Natural killer cell treated with Interleukin-12 subunit alpha and Interleukin-12 subunit beta and Interleukin-15 and Interleukin-18, amount 100 ng/mL, for 72 hours (primary cell): Measurements from ENCODE around the gene GPR3. TPM values are rescaled to one million over a fixed set of nuclear protein-coding genes. Genes with fewer than 3 reads are reported as not detected.

Experiments
- ATAC-seq, 2 donors: fragments of 150-1000 bp; cut with Tn5 transposase in 1 of 2; sonication (Bioruptor Pico), chemical (Tn5 transposase) in 1 of 2; 2 replicates each; pipeline ENCODE4 v1.10.0; 2021
- DNase-seq: peaks from one replicate; pipeline ENCODE4 v3.0.0; 2022; ENCODE audit warnings: low spot score
- H3K27ac Mint-ChIP-seq, 2 donors: 1 replicate in 1 of 2; 2 replicates in 1 of 2; pipeline ENCODE4 v1.8.0; 2022; ENCODE audit warnings: mixed read lengths in 2 of 2, mild to moderate bottlenecking in 1 of 2, moderate library complexity in 1 of 2
- H3K27me3 Mint-ChIP-seq, 2 donors: 1 replicate in 1 of 2; 2 replicates in 1 of 2; pipeline ENCODE4 v1.8.0; 2022; ENCODE audit warnings: mixed read lengths in 2 of 2
- H3K36me3 Mint-ChIP-seq: one replicate; pipeline ENCODE4 v1.8.0; 2022; ENCODE audit warnings: mixed read lengths
- H3K4me1 Mint-ChIP-seq, 2 donors: 1 replicate in 1 of 2; 2 replicates in 1 of 2; pipeline ENCODE4 v1.8.0; 2022; ENCODE audit warnings: low read depth in 2 of 2, mixed read lengths in 2 of 2, mild to moderate bottlenecking in 1 of 2
- H3K4me3 Mint-ChIP-seq: one replicate; pipeline ENCODE4 v1.8.0; 2022; ENCODE audit warnings: mixed read lengths
- H3K9me3 Mint-ChIP-seq: 2 replicates; pipeline ENCODE4 v1.8.0; 2022; ENCODE audit warnings: mixed read lengths
- total RNA-seq, 2 donors: library from RNA; stranded (reverse); gene quantifications; one replicate each; pipeline ENCODE4 v1.2.3, GENCODE V29; 2022

Gene GPR3
- total RNA-seq, 2 donors from 2014 or later, result 0.64 to 1.1 TPM

GRCh38 chr1:27353629-27354028 is 38.8 kb upstream of the GPR3 start:
- no peaks in the 10 kb centered on the region for H3K36me3 Mint-ChIP-seq
- DNase-seq (no peak), ATAC-seq (no peak)
- H3K27ac Mint-ChIP-seq, result peak overlapping the region in 1 of 2 donors; percentile 39
- no peaks in the 10 kb centered on the region for H3K27me3 Mint-ChIP-seq
- peaks cover 11 to 14% of the 10 kb centered on the region in 2 donors for H3K4me1 Mint-ChIP-seq
- no peak overlapping the region for H3K4me3 Mint-ChIP-seq
- H3K9me3 Mint-ChIP-seq, result no peaks in the 10 kb centered on the region

- H3K27ac Mint-ChIP-seq, result peak overlapping the region; percentile 67 to 80
- DNase-seq (no peak), ATAC-seq (no peak)
- H3K9me3 Mint-ChIP-seq, result no peaks in the 10 kb centered on the region
- no peaks in the 10 kb centered on the region for H3K27me3 Mint-ChIP-seq
- H3K36me3 Mint-ChIP-seq, result no peaks in the 10 kb centered on the region
- H3K4me3 Mint-ChIP-seq, result peak overlapping the region; percentile 66
- H3K4me1 Mint-ChIP-seq, result peaks cover 29 to 30% of the 10 kb centered on the region in 2 donors
These were observed 36.7 kb upstream of the GPR3 start for GRCh38 chr1:27355683-27356082.

- ATAC-seq (no peak), DNase-seq (no peak)
- Mint-ChIP-seq H3K4me1 (peaks cover 29 to 30% of the 10 kb centered on the region in 2 donors), H3K9me3 (no peaks in the 10 kb centered on the region), H3K27ac (peak overlapping the region; percentile 67 to 80), H3K27me3 (no peaks in the 10 kb centered on the region), H3K4me3 (peak overlapping the region; percentile 66), H3K36me3 (no peaks in the 10 kb centered on the region)
These were observed 36.2 kb upstream of the GPR3 start for GRCh38 chr1:27356277-27356618.

GRCh38 chr1:27356619-27357280 is 35.7 kb upstream of the GPR3 start:
- peak overlapping the region; percentile 67 to 80 for H3K27ac Mint-ChIP-seq
- DNase-seq (peak; percentile 82), ATAC-seq (peak; percentile 72 to 87)
- no peaks in the 10 kb centered on the region for H3K36me3 Mint-ChIP-seq
- H3K4me3 Mint-ChIP-seq, result peak overlapping the region; percentile 66
- no peaks in the 10 kb centered on the region for H3K9me3 Mint-ChIP-seq
- H3K27me3 Mint-ChIP-seq, result no peaks in the 10 kb centered on the region
- H3K4me1 Mint-ChIP-seq, result peaks cover 29 to 30% of the 10 kb centered on the region in 2 donors

- Mint-ChIP-seq H3K9me3 (no peaks in the 10 kb centered on the region), H3K4me1 (peaks cover 29 to 30% of the 10 kb centered on the region in 2 donors), H3K27me3 (no peaks in the 10 kb centered on the region), H3K4me3 (peak overlapping the region; percentile 66), H3K36me3 (no peaks in the 10 kb centered on the region), H3K27ac (peak overlapping the region; percentile 67 to 80)
- ATAC-seq, result peak; percentile 72 to 75
- peak; percentile 79 for DNase-seq
These were observed 35.0 kb upstream of the GPR3 start for GRCh38 chr1:27357281-27358037.

GRCh38 chr1:27358038-27358927 is 34.1 kb upstream of the GPR3 start:
- no peak for DNase-seq
- peaks cover 29 to 30% of the 10 kb centered on the region in 2 donors for H3K4me1 Mint-ChIP-seq
- no peaks in the 10 kb centered on the region for H3K9me3 Mint-ChIP-seq
- H3K36me3 Mint-ChIP-seq, result no peaks in the 10 kb centered on the region
- H3K4me3 Mint-ChIP-seq, result peak overlapping the region; percentile 66
- no peak for ATAC-seq
- H3K27me3 Mint-ChIP-seq, result no peaks in the 10 kb centered on the region
- peak overlapping the region; percentile 16 to 67 for H3K27ac Mint-ChIP-seq

- no peaks in the 10 kb centered on the region for H3K36me3 Mint-ChIP-seq
- H3K4me3 Mint-ChIP-seq, result peak overlapping the region; percentile 80
- peak overlapping the region in 1 of 2 donors; percentile 16 for H3K27ac Mint-ChIP-seq
- ATAC-seq (no peak), DNase-seq (no peak)
- peaks cover 29 to 30% of the 10 kb centered on the region in 2 donors for H3K4me1 Mint-ChIP-seq
- no peaks in the 10 kb centered on the region for H3K27me3 Mint-ChIP-seq
- no peaks in the 10 kb centered on the region for H3K9me3 Mint-ChIP-seq
These were observed 33.5 kb upstream of the GPR3 start for GRCh38 chr1:27358928-27359313.

- no peaks in the 10 kb centered on the region for H3K27me3 Mint-ChIP-seq
- peaks cover 34 to 38% of the 10 kb centered on the region in 2 donors for H3K4me1 Mint-ChIP-seq
- H3K36me3 Mint-ChIP-seq, result no peaks in the 10 kb centered on the region
- no peaks in the 10 kb centered on the region for H3K9me3 Mint-ChIP-seq
- H3K27ac Mint-ChIP-seq, result peak overlapping the region; percentile 27 to 51
- peak overlapping the region; percentile 80 for H3K4me3 Mint-ChIP-seq
- DNase-seq, result no peak
- ATAC-seq, result no peak
These were observed 32.6 kb upstream of the GPR3 start for GRCh38 chr1:27359822-27360158.

- H3K27me3 Mint-ChIP-seq, result no peaks in the 10 kb centered on the region
- peak overlapping the region; percentile 27 to 51 for H3K27ac Mint-ChIP-seq
- DNase-seq (peak; percentile 70), ATAC-seq (peak; percentile 18 to 40)
- peaks cover 37 to 42% of the 10 kb centered on the region in 2 donors for H3K4me1 Mint-ChIP-seq
- no peaks in the 10 kb centered on the region for H3K36me3 Mint-ChIP-seq
- H3K9me3 Mint-ChIP-seq, result no peaks in the 10 kb centered on the region
- H3K4me3 Mint-ChIP-seq, result peak overlapping the region; percentile 80
These were observed 32.0 kb upstream of the GPR3 start for GRCh38 chr1:27360159-27361043.

- no peak overlapping the region for H3K27ac Mint-ChIP-seq
- no peaks in the 10 kb centered on the region for H3K27me3 Mint-ChIP-seq
- ATAC-seq (no peak), DNase-seq (no peak)
- peaks cover 39 to 43% of the 10 kb centered on the region in 2 donors for H3K4me1 Mint-ChIP-seq
- H3K9me3 Mint-ChIP-seq, result no peaks in the 10 kb centered on the region
- H3K36me3 Mint-ChIP-seq, result no peaks in the 10 kb centered on the region
- H3K4me3 Mint-ChIP-seq, result peak overlapping the region; percentile 80
These were observed 31.4 kb upstream of the GPR3 start for GRCh38 chr1:27361044-27361402.

GRCh38 chr1:27361553-27361952 is 30.9 kb upstream of the GPR3 start:
- ATAC-seq (no peak), DNase-seq (no peak)
- Mint-ChIP-seq H3K36me3 (no peaks in the 10 kb centered on the region), H3K4me3 (peak overlapping the region; percentile 80), H3K4me1 (peaks cover 37 to 43% of the 10 kb centered on the region in 2 donors), H3K27ac (no peak overlapping the region), H3K27me3 (no peaks in the 10 kb centered on the region), H3K9me3 (no peaks in the 10 kb centered on the region)

GRCh38 chr1:27363766-27364695 is 28.4 kb upstream of the GPR3 start:
- no peaks in the 10 kb centered on the region for H3K36me3 Mint-ChIP-seq
- H3K4me1 Mint-ChIP-seq, result peaks cover 32 to 39% of the 10 kb centered on the region in 2 donors
- ATAC-seq (no peak), DNase-seq (no peak)
- H3K9me3 Mint-ChIP-seq, result no peaks in the 10 kb centered on the region
- no peaks in the 10 kb centered on the region for H3K27me3 Mint-ChIP-seq
- H3K27ac Mint-ChIP-seq, result peak overlapping the region in 1 of 2 donors; percentile 20
- H3K4me3 Mint-ChIP-seq, result no peak overlapping the region
